BE2C (cell line): ENCODE results near the gene DIP2C.

Experiments
- DNase-seq: peaks from one replicate; pipeline ENCODE4 v3.0.0-alpha.2; 2020
- H3K27me3 ChIP-seq: fragments of 250-450 bp; sonication (Bioruptor Pico); 2 replicates; pipeline ENCODE4 v1.5.1; 2020; ENCODE audit warnings: mild to moderate bottlenecking
- H3K36me3 ChIP-seq: fragments of 250-450 bp; sonication (Bioruptor Pico); 2 replicates; pipeline ENCODE4 v1.5.1; 2020; ENCODE audit warnings: mild to moderate bottlenecking
- H3K4me1 ChIP-seq: fragments of 250-450 bp; sonication (Bioruptor Pico); 2 replicates; pipeline ENCODE4 v1.5.1; 2020
- H3K4me3 ChIP-seq: 2 replicates; pipeline ENCODE4 v1.5.1; 2011; ENCODE audit warnings: low read depth, low read length
- H3K9me3 ChIP-seq: fragments of 250-450 bp; sonication (Bioruptor Pico); 2 replicates; pipeline ENCODE4 v1.5.1; 2020
- CTCF ChIP-seq: IDR thresholded peaks from 2 replicates; pipeline ENCODE4 v1.5.1; 2012; ENCODE audit warnings: mild to moderate bottlenecking, low read depth, low read length

The DIP2C gene

GRCh38 chr10:640673-641045 lies 48.8 kb downstream of the DIP2C start:
- no peak for TF ChIP-seq CTCF
- Histone ChIP-seq H3K9me3 (no peaks in the 10 kb centered on the region), H3K36me3 (no peaks in the 10 kb centered on the region), H3K4me1 (no peaks in the 10 kb centered on the region), H3K4me3 (no peak overlapping the region), H3K27me3 (no peaks in the 10 kb centered on the region)
- DNase-seq: no peak

- Histone ChIP-seq H3K36me3 (no peaks in the 10 kb centered on the region), H3K27me3 (no peaks in the 10 kb centered on the region)
- TF ChIP-seq CTCF: no peak
These were observed 49.5 kb downstream of the DIP2C start for GRCh38 chr10:639751-640672.

GRCh38 chr10:639001-639750 lies 50.3 kb downstream of the DIP2C start:
- no peaks in the 10 kb centered on the region for H3K36me3 ChIP-seq
- H3K9me3 ChIP-seq: no peaks in the 10 kb centered on the region
- H3K27me3 ChIP-seq: no peaks in the 10 kb centered on the region
- DNase-seq: no peak
- H3K4me1 ChIP-seq: no peaks in the 10 kb centered on the region
- TF ChIP-seq CTCF: no peak
- no peak overlapping the region for H3K4me3 ChIP-seq

More at GRCh38 chr10:639751-640672, 49.5 kb downstream of the DIP2C start:
- DNase-seq: no peak
- Histone ChIP-seq H3K9me3 (no peaks in the 10 kb centered on the region), H3K4me3 (no peak overlapping the region), H3K4me1 (no peaks in the 10 kb centered on the region)

DNA sequence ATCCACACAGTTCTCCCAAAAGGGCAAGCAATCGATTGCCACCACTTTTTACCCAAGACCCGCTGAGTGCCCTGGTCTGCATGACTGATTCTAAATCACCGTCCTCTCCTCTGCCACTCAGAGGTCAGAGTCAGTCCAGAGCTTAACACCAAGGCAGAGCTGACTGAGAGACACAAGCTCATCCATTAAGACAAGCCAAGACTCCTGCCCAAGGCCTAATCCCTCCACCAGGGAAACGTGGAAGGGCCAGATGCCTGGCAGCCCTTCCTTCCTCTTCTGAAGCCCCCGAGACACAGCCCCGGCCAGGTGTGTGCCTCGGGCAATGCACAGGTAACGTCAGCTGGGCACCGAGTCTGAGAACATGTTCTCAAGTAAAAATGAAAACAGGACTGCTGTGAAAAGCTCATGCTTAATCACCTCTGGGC lies 51.7 kb downstream of the DIP2C start:
- H3K9me3 ChIP-seq: no peaks in the 10 kb centered on the region
- no peak for DNase-seq
- no peaks in the 10 kb centered on the region for H3K4me1 ChIP-seq
- H3K4me3 ChIP-seq: no peak overlapping the region
- no peak for TF ChIP-seq CTCF
- H3K36me3 ChIP-seq: no peaks in the 10 kb centered on the region
- H3K27me3 ChIP-seq: no peaks in the 10 kb centered on the region

DNA sequence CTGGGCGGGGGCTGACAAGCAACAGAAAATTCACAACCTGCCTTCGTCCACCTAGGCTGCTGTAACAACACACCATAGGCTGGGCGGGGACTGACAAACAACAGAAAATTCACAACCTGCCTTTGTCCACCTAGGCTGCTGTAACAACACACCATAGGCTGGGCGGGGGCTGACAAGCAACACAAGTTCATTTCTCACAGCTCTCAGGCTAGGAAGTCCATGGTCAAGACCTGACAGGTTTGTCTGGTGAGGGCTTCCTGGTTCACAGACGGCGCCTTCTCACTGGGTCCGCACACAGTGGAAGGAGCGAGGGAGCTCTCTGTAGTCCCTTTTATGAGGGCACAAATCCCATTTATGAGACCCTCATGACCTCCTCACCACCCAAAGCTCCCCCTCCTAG lies 52.2 kb downstream of the DIP2C start:
- Histone ChIP-seq H3K9me3 (no peaks in the 10 kb centered on the region), H3K4me1 (no peaks in the 10 kb centered on the region), H3K4me3 (no peak overlapping the region), H3K27me3 (no peaks in the 10 kb centered on the region), H3K36me3 (no peaks in the 10 kb centered on the region)
- DNase-seq: no peak
- no peak for TF ChIP-seq CTCF

DNA sequence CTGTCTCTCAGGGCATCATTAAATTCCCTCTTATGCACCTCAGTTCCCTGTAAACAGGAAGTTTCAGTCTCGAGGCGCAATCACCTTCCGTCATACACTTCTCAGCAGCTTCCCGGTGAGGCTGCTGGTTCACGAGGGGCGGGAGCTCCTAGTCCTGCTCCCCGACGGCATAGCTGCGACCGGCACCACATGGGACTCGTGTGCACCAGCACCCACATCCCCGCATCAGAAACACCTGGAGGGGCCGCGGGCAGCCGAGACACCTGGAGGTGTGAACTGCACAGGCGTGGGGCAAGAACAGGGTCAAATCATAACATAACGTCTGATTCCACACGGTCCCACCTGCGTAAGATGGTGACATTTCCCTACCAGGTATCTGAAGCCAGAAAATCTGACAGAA lies 52.7 kb downstream of the DIP2C start:
- H3K4me1 ChIP-seq: no peaks in the 10 kb centered on the region
- H3K4me3 ChIP-seq: no peak overlapping the region
- no peaks in the 10 kb centered on the region for H3K27me3 ChIP-seq

More for the DNA sequence above, 52.7 kb downstream of the DIP2C start:
- Histone ChIP-seq H3K36me3 (no peaks in the 10 kb centered on the region), H3K9me3 (no peaks in the 10 kb centered on the region)
- DNase-seq: no peak
- TF ChIP-seq CTCF: no peak
